H9 (cell line): Measurements from ENCODE around the gene CTNNB1. TPM values are rescaled to one million over a fixed set of nuclear protein-coding genes. Genes with fewer than 3 reads are reported as not detected.

Experiments used
- DNase-seq: peaks from one replicate; pipeline ENCODE4 v3.0.0-alpha.2; 2017
- H2AFZ ChIP-seq: one replicate; pipeline ENCODE4 v1.6.1; 2013; ENCODE audit warnings: mild to moderate bottlenecking, low read length, control low read depth, moderate library complexity
- H2AK5ac ChIP-seq: 2 replicates; pipeline ENCODE4 v1.6.1; 2013; ENCODE audit warnings: low read length, control low read depth, mixed read lengths; ENCODE audit not compliant: insufficient read length
- H2BK120ac ChIP-seq: one replicate; pipeline ENCODE4 v1.6.1; 2013; ENCODE audit warnings: low read depth, mild to moderate bottlenecking, low read length, control low read depth, inconsistent platforms; ENCODE audit not compliant: poor library complexity, severe bottlenecking
- H2BK12ac ChIP-seq: 2 replicates; pipeline ENCODE4 v1.6.1; 2013; ENCODE audit warnings: low read length, control low read depth, mixed read lengths, low read depth; ENCODE audit not compliant: insufficient read length
- H2BK15ac ChIP-seq: 2 replicates; pipeline ENCODE4 v1.6.1; 2013; ENCODE audit warnings: low read depth, low read length, control low read depth
- H2BK20ac ChIP-seq: one replicate; pipeline ENCODE4 v1.6.1; 2013; ENCODE audit warnings: low read depth, mild to moderate bottlenecking, low read length, control low read depth, inconsistent platforms; ENCODE audit not compliant: poor library complexity, severe bottlenecking
- H2BK5ac ChIP-seq: 2 replicates; pipeline ENCODE4 v1.6.1; 2013; ENCODE audit warnings: low read length, control low read depth, mixed read lengths; ENCODE audit not compliant: insufficient read length
- H3K14ac ChIP-seq: 2 replicates; pipeline ENCODE4 v1.6.1; 2013; ENCODE audit warnings: low read length, control low read depth; ENCODE audit not compliant: insufficient read depth
- H3K18ac ChIP-seq: 2 replicates; pipeline ENCODE4 v1.6.1; 2013; ENCODE audit warnings: low read depth, mild to moderate bottlenecking, mixed read lengths, low read length, control low read depth; ENCODE audit not compliant: insufficient read length
- H3K23ac ChIP-seq: 2 replicates; pipeline ENCODE4 v1.6.1; 2013; ENCODE audit warnings: low read length, control low read depth, mixed read lengths, low read depth; ENCODE audit not compliant: insufficient read length
- H3K23me2 ChIP-seq: 2 replicates; pipeline ENCODE4 v1.6.1; 2013; ENCODE audit warnings: low read depth, mild to moderate bottlenecking, mixed read lengths, low read length, control low read depth; ENCODE audit not compliant: insufficient read length, poor library complexity, severe bottlenecking
- H3K27ac ChIP-seq: 2 replicates; pipeline ENCODE4 v1.5.1; 2013; ENCODE audit warnings: low read length, control low read depth, mixed read lengths, low read depth; ENCODE audit not compliant: insufficient read length
- H3K27me3 ChIP-seq: 2 replicates; pipeline ENCODE4 v1.6.1; 2013; ENCODE audit warnings: low read length, control low read depth, inconsistent platforms; ENCODE audit not compliant: insufficient read depth
- H3K4ac ChIP-seq: 2 replicates; pipeline ENCODE4 v1.6.1; 2013; ENCODE audit warnings: low read depth, mild to moderate bottlenecking, control low read depth, inconsistent platforms, low read length, moderate library complexity
- H3K4me1 ChIP-seq: 2 replicates; pipeline ENCODE4 v1.6.1; 2013; ENCODE audit warnings: low read length, control low read depth, inconsistent platforms; ENCODE audit not compliant: insufficient read depth
- H3K4me2 ChIP-seq: 2 replicates; pipeline ENCODE4 v1.6.1; 2013; ENCODE audit warnings: low read length, control low read depth, mixed read lengths; ENCODE audit not compliant: insufficient read length, insufficient read depth
- H3K56ac ChIP-seq: 2 replicates; pipeline ENCODE4 v1.6.1; 2013; ENCODE audit warnings: low read depth, mild to moderate bottlenecking, mixed read lengths, low read length, control low read depth; ENCODE audit not compliant: insufficient read length
- H3K79me1 ChIP-seq: 2 replicates; pipeline ENCODE4 v1.6.1; 2013; ENCODE audit warnings: low read depth, mild to moderate bottlenecking, moderate library complexity, low read length, control low read depth, inconsistent platforms; ENCODE audit not compliant: insufficient read depth, poor library complexity, severe bottlenecking
- H3K79me2 ChIP-seq: 2 replicates; pipeline ENCODE4 v1.6.1; 2013; ENCODE audit warnings: low read length, control low read depth, inconsistent platforms; ENCODE audit not compliant: insufficient read depth
- H3K9ac ChIP-seq: 2 replicates; pipeline ENCODE4 v1.6.1; 2013; ENCODE audit warnings: low read length, control low read depth, mixed read lengths; ENCODE audit not compliant: insufficient read length; ENCODE audit errors: extremely low read depth
- H3K9me3 ChIP-seq: one replicate; pipeline ENCODE4 v1.6.1; 2013; ENCODE audit warnings: low read depth, low read length, inconsistent platforms; ENCODE audit not compliant: control insufficient read depth
- H3T11ph ChIP-seq: one replicate; pipeline ENCODE4 v1.6.1; 2013; ENCODE audit warnings: mild to moderate bottlenecking, low read length, control low read depth, inconsistent platforms
- H4K20me1 ChIP-seq: one replicate; pipeline ENCODE4 v1.6.1; 2013; ENCODE audit not compliant: control insufficient read depth, insufficient read length, insufficient read depth
- H4K5ac ChIP-seq: 2 replicates; pipeline ENCODE4 v1.6.1; 2013; ENCODE audit warnings: low read depth, mild to moderate bottlenecking, mixed read lengths, low read length, control low read depth; ENCODE audit not compliant: insufficient read length
- H4K8ac ChIP-seq: replicated peaks from 2 replicates; pipeline ENCODE4 v1.6.1; 2013; ENCODE audit warnings: low read length, control low read depth, mixed read lengths, low read depth; ENCODE audit not compliant: insufficient read length
- H4K91ac ChIP-seq: 2 replicates; pipeline ENCODE4 v1.6.1; 2013; ENCODE audit warnings: low read depth, mild to moderate bottlenecking, moderate library complexity, mixed read lengths, low read length, control low read depth; ENCODE audit not compliant: insufficient read length
- H3K27ac Mint-ChIP-seq, 3 experiments: 2 replicates in 2 of 3; 3 replicates in 1 of 3; pipeline ENCODE4 v1.8.0; 2020 to 2021; ENCODE audit warnings: mixed read lengths in 3 of 3, mild to moderate bottlenecking in 1 of 3, moderate library complexity in 1 of 3
- H3K27me3 Mint-ChIP-seq: 2 replicates; pipeline ENCODE4 v1.8.0; 2021; ENCODE audit warnings: low read depth, mild to moderate bottlenecking, moderate library complexity, mixed read lengths
- H3K36me3 Mint-ChIP-seq, 3 experiments: 2 replicates in 2 of 3; 3 replicates in 1 of 3; pipeline ENCODE4 v1.8.0; 2020 to 2021; ENCODE audit warnings: low read depth in 3 of 3, mixed read lengths in 3 of 3; ENCODE audit not compliant: insufficient read depth in 1 of 3
- H3K4me1 Mint-ChIP-seq, 2 experiments: 2 replicates each; pipeline ENCODE4 v1.8.0; 2020; ENCODE audit warnings: mixed read lengths in 2 of 2
- H3K4me3 Mint-ChIP-seq, 2 experiments: 2 replicates in 1 of 2; 3 replicates in 1 of 2; pipeline ENCODE4 v1.8.0; 2020 to 2021; ENCODE audit warnings: mild to moderate bottlenecking in 2 of 2, mixed read lengths in 2 of 2, moderate library complexity in 1 of 2
- H3K9me3 Mint-ChIP-seq, 2 experiments: 2 replicates in 1 of 2; 3 replicates in 1 of 2; pipeline ENCODE4 v1.8.0; 2020; ENCODE audit warnings: mild to moderate bottlenecking in 2 of 2, mixed read lengths in 2 of 2, moderate library complexity in 1 of 2
- WGBS: extraction: QIAGEN DNeasy Blood & Tissue Kit; methylation state at CpG from one replicate; pipeline ENCODE4 v1.1.7; 2013; ENCODE audit warnings: missing lambda C conversion rate, low lambda C conversion rate, mixed read lengths; ENCODE audit not compliant: insufficient read length; ENCODE audit errors: extremely low coverage; 5-methylcytosine and 5-hydroxymethylcytosine counted together
- total RNA-seq: library from RNA; stranded (reverse); gene quantifications from 2 replicates; pipeline ENCODE4 v1.2.1, GENCODE V29; 2021
- TF ChIP-seq, protein P1 (sequence below): fragments of 200-600 bp; sonication (generic); conservative IDR thresholded peaks from 3 replicates; pipeline ENCODE4 v1.8.0; 2021; ENCODE audit warnings: antibody characterized with exemption, mild to moderate bottlenecking

Gene CTNNB1
- total RNA-seq, 1 experiment from 2014 or later, result 500 TPM

GRCh38 chr3:41241800-41242571, 42.7 kb downstream of the CTNNB1 start:
- Mint-ChIP-seq H3K36me3 (peaks cover 26 to 56% (median 50%) of the 10 kb centered on the region in 3 experiments; a peak in 6 of 7 replicates), H3K9me3 (no peaks in the 10 kb centered on the region), H3K4me3 (no peak overlapping the region), H3K27ac (peak overlapping the region in 1 of 3 experiments; percentile 35; a peak in 2 of 7 replicates), H3K4me1 (peaks cover 7 to 22% of the 10 kb centered on the region in 2 experiments), H3K27me3 (no peaks in the 10 kb centered on the region)
- Histone ChIP-seq H3K23me2 (no peaks in the 10 kb centered on the region), H3K14ac (no peak overlapping the region), H3K56ac (no peak overlapping the region), H2BK20ac (no peak overlapping the region), H3K79me1 (no peaks in the 10 kb centered on the region), H3K9me3 (no peaks in the 10 kb centered on the region), H2BK12ac (no peak overlapping the region), H4K5ac (no peak overlapping the region), H4K20me1 (no peaks in the 10 kb centered on the region), H2BK5ac (no peak overlapping the region), H3K4me2 (no peak overlapping the region), H3T11ph (no peak overlapping the region), H2AK5ac (no peak overlapping the region), H3K18ac (no peak overlapping the region), H3K79me2 (no peaks in the 10 kb centered on the region), H4K91ac (no peak overlapping the region), H2BK120ac (no peak overlapping the region), H3K23ac (no peak overlapping the region), H4K8ac (no peak overlapping the region), H3K4ac (no peak overlapping the region), H3K27ac (no peak overlapping the region), H2AFZ (no peak overlapping the region), H3K4me1 (no peaks in the 10 kb centered on the region), H2BK15ac (no peak overlapping the region), H3K9ac (no peak overlapping the region), H3K27me3 (no peaks in the 10 kb centered on the region)
- TF ChIP-seq, protein P1, sequence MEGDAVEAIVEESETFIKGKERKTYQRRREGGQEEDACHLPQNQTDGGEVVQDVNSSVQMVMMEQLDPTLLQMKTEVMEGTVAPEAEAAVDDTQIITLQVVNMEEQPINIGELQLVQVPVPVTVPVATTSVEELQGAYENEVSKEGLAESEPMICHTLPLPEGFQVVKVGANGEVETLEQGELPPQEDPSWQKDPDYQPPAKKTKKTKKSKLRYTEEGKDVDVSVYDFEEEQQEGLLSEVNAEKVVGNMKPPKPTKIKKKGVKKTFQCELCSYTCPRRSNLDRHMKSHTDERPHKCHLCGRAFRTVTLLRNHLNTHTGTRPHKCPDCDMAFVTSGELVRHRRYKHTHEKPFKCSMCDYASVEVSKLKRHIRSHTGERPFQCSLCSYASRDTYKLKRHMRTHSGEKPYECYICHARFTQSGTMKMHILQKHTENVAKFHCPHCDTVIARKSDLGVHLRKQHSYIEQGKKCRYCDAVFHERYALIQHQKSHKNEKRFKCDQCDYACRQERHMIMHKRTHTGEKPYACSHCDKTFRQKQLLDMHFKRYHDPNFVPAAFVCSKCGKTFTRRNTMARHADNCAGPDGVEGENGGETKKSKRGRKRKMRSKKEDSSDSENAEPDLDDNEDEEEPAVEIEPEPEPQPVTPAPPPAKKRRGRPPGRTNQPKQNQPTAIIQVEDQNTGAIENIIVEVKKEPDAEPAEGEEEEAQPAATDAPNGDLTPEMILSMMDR, result no peak
- no CpG with 5 or more reads among the region's 7 CpGs for WGBS
- DNase-seq, result no peak
